K562 (cell line): ENCODE measurements around the gene VEGFA. TPM values are rescaled to one million over a fixed set of nuclear protein-coding genes. Genes with fewer than 3 reads are reported as not detected.

Experiments
- ARID2 ChIP-seq: fragments of 450-650 bp; IDR thresholded peaks from 2 replicates; pipeline ENCODE4 v1.6.1; 2017; ENCODE audit warnings: antibody characterized with exemption, mild to moderate bottlenecking
- ATF1 ChIP-seq, 2 experiments: fragments of 450-650 bp in 1 of 2; IDR thresholded peaks; 2 replicates each; pipeline ENCODE4 v1.6.1; 2016; ENCODE audit warnings: missing compliant biosample characterization in 1 of 2, missing genetic modification characterization in 1 of 2
- BHLHE40 ChIP-seq: IDR thresholded peaks from 2 replicates; pipeline ENCODE4 v1.6.1; 2011; ENCODE audit warnings: low read length, improper control_type of control experiment
- CBX1 ChIP-seq: sonication (generic); IDR thresholded peaks from 2 replicates; pipeline ENCODE4 v1.6.1; 2016; ENCODE audit warnings: antibody characterized with exemption, low read depth, mild to moderate bottlenecking
- ELF4 ChIP-seq: fragments of 450-650 bp; formaldehyde crosslinking; IDR thresholded peaks from 2 replicates; pipeline ENCODE4 v1.4.0; 2022; ENCODE audit warnings: missing genetic modification characterization
- FUS ChIP-seq: fragments of 200-400 bp; formaldehyde crosslinking; optimal IDR thresholded peaks from 2 replicates; pipeline ENCODE3; 2017; ENCODE audit warnings: low read depth, low read length
- LARP7 ChIP-seq: fragments of 450-650 bp; IDR thresholded peaks from 2 replicates; pipeline ENCODE4 v1.6.1; 2016
- NCOA4 ChIP-seq: fragments of 450-650 bp; IDR thresholded peaks from 2 replicates; pipeline ENCODE4 v1.6.1; 2018; ENCODE audit warnings: mild to moderate bottlenecking; ENCODE audit not compliant: partially characterized antibody
- NFE2L1 ChIP-seq: fragments of 450-650 bp; IDR thresholded peaks from 2 replicates; pipeline ENCODE4 v1.6.1; 2016; ENCODE audit warnings: missing genetic modification characterization, low read depth, mild to moderate bottlenecking, missing compliant biosample characterization, moderate library complexity, borderline replicate concordance
- NR3C1 ChIP-seq: sonication (generic); formaldehyde crosslinking; IDR thresholded peaks from 2 replicates; pipeline ENCODE4 v1.8.1; 2022; ENCODE audit warnings: missing genetic modification reagents
- PHF20 ChIP-seq: fragments of 450-650 bp; IDR thresholded peaks from 2 replicates; pipeline ENCODE4 v1.6.1; 2018; ENCODE audit not compliant: partially characterized antibody
- PRPF4 ChIP-seq: fragments of 200-400 bp; formaldehyde crosslinking; IDR thresholded peaks from one replicate; pipeline ENCODE4 v1.6.1; 2017; ENCODE audit warnings: low read length, low read depth, mild to moderate bottlenecking; ENCODE audit not compliant: insufficient read depth, poor library complexity, severe bottlenecking
- RBM25 ChIP-seq: fragments of 200-400 bp; formaldehyde crosslinking; IDR thresholded peaks from 2 replicates; pipeline ENCODE4 v1.6.1; 2018; ENCODE audit warnings: low read length, low read depth, moderate library complexity; ENCODE audit not compliant: severe bottlenecking
- SMARCA5 ChIP-seq: fragments of 450-650 bp; IDR thresholded peaks from 2 replicates; pipeline ENCODE4 v1.6.1; 2016
- SPI1 ChIP-seq: IDR thresholded peaks from 2 replicates; pipeline ENCODE4 v1.6.1; 2011; ENCODE audit warnings: low read depth, low read length, control low read depth, borderline replicate concordance
- THRAP3 ChIP-seq: fragments of 450-650 bp; IDR thresholded peaks from 2 replicates; pipeline ENCODE4 v1.6.1; 2016; ENCODE audit warnings: mild to moderate bottlenecking, inconsistent platforms, borderline replicate concordance
- ZNF23 ChIP-seq: fragments of 250-450 bp; sonication (Bioruptor Pico); IDR thresholded peaks from 2 replicates; pipeline ENCODE4 v1.4.0; 2020; ENCODE audit warnings: mild to moderate bottlenecking
- ZNF384 ChIP-seq: IDR thresholded peaks from 2 replicates; pipeline ENCODE4 v1.6.1; 2012; ENCODE audit warnings: low read depth, low read length, improper control_type of control experiment
- ZNF551 ChIP-seq: fragments of 250-450 bp; sonication (Bioruptor Pico); IDR thresholded peaks from 2 replicates; pipeline ENCODE4 v1.5.0; 2021; ENCODE audit warnings: mild to moderate bottlenecking, moderate library complexity
- polyA plus RNA-seq, 8 experiments: library from polyadenylated mRNA; depleted of rRNA in 4 of 8; stranded (reverse) in 5 of 8; unstranded in 3 of 8; fragments of >200 nt; fragmentation: Nextera tagmentation in 2 of 8; fragmentation: Illumina TruSeq in 1 of 8; extraction: Ambion mirVana in 2 of 8; extraction: Trizol in 1 of 8; gene quantifications; 2 replicates each; pipeline versions ENCODE4 v1.2.1 to v1.2.3, GENCODE V29; 2011 to 2014; ENCODE audit warnings: inconsistent platforms in 1 of 8, missing spikeins in 1 of 8
- total RNA-seq, 7 experiments: library from RNA; depleted of rRNA in 6 of 7; stranded (reverse); fragments of >200 nt in 6 of 7; fragmentation: Illumina TruSeq in 2 of 7; extraction: Trizol in 2 of 7; gene quantifications; 2 replicates each; pipeline versions ENCODE4 v1.2.1 to v1.2.3, GENCODE V29; 2011 to 2021; ENCODE audit warnings: low replicate concordance in 1 of 7
- TF ChIP-seq, protein P1 (sequence below), 3 experiments: fragments of 200-800 bp in 1 of 3; sonication (Bioruptor generic) in 1 of 3; sonication (generic) in 1 of 3; formaldehyde crosslinking in 1 of 3; IDR thresholded peaks; 2 replicates each; pipeline versions ENCODE4 v1.6.1 to v1.8.0; 2016 to 2022; ENCODE audit warnings: mild to moderate bottlenecking in 2 of 3, missing compliant biosample characterization in 2 of 3, missing genetic modification characterization in 2 of 3, missing genetic modification reagents in 1 of 3
- TF ChIP-seq, protein P2 (sequence below): fragments of 250-450 bp; sonication (Bioruptor Pico); IDR thresholded peaks from 2 replicates; pipeline ENCODE4 v1.4.0; 2020; ENCODE audit warnings: borderline replicate concordance
- TF ChIP-seq, protein P3 (sequence below), 2 experiments: fragments of 450-650 bp; IDR thresholded peaks; 2 replicates each; pipeline ENCODE4 v1.6.1; 2016
- TF ChIP-seq, protein P4 (sequence below), 2 experiments: fragments of 450-650 bp in 1 of 2; sonication (generic) in 1 of 2; formaldehyde crosslinking in 1 of 2; IDR thresholded peaks in 1 of 2; conservative IDR thresholded peaks in 1 of 2; 2 replicates each; pipeline versions ENCODE4 v1.6.1 to v1.8.1; 2016 to 2023; ENCODE audit warnings: mild to moderate bottlenecking in 2 of 2, moderate library complexity in 2 of 2, inconsistent platforms in 1 of 2, missing genetic modification reagents in 1 of 2

VEGFA gene
- total and polyA plus RNA-seq, 9 of the 15 experiments (the other 6 are each of a cell fraction or from before 2014, with no cell fraction given), result 14.0 to 271 (median 124) TPM

DNA sequence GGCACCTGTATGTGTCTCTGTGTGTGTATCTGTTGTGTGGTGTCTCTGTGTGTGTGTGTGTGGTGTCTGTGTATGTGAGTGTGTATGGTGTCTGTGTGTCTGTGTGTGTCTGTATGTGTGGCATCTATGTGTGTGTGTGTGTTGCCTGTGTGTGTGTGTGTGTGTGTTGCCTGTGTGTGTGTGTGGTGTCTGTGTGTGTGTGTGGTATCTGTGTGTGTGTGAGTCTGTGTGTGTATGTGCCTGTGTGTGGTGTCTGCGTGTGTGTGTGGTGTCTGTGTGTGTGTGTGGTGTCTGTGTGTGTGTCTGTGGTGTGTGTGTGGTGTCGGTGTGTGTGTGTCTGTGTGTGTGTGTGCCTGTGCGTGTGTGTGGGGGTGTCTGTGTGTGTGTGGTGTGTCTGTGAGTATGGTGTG lies 31.7 kb upstream of the VEGFA start (continued):
- TF ChIP-seq, protein P1, sequence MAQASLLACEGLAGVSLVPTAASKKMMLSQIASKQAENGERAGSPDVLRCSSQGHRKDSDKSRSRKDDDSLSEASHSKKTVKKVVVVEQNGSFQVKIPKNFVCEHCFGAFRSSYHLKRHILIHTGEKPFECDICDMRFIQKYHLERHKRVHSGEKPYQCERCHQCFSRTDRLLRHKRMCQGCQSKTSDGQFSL (CRISPR knock-in tag; IDR thresholded peaks at IDR 0.05), result peak; percentile 91
- TF ChIP-seq, protein P1 (tag; IDR thresholded peaks at IDR 0.05), result peak in 1 of 2 experiments; percentile 62; a peak in 1 of 4 replicates
- no peak for TF ChIP-seq ATF1 (CRISPR knock-in tag; IDR thresholded peaks at IDR 0.05)
- TF ChIP-seq ATF1 (tag; IDR thresholded peaks at IDR 0.05), result no peak
- no peak for TF ChIP-seq NFE2L1
- 0 out of 2 replicates have a peak, but pooled peaks have one; percentile 8 for TF ChIP-seq ARID2
- no peak for TF ChIP-seq FUS
- peak; percentile 84; the same call in 1 of the 2 replicates for TF ChIP-seq LARP7
- no peak for TF ChIP-seq ZNF551 (CRISPR knock-in tag)
- peak; percentile 44 for TF ChIP-seq NCOA4
- peak; percentile 66; the same call in 1 of the 2 replicates for TF ChIP-seq THRAP3
- TF ChIP-seq NR3C1 (CRISPR knock-in tag), result no peak
- no peak for TF ChIP-seq PRPF4
- TF ChIP-seq SPI1, result no peak
- TF ChIP-seq CBX1, result no peak; the same call in 1 of the 2 replicates
- no peak for TF ChIP-seq BHLHE40
- TF ChIP-seq, protein P2, sequence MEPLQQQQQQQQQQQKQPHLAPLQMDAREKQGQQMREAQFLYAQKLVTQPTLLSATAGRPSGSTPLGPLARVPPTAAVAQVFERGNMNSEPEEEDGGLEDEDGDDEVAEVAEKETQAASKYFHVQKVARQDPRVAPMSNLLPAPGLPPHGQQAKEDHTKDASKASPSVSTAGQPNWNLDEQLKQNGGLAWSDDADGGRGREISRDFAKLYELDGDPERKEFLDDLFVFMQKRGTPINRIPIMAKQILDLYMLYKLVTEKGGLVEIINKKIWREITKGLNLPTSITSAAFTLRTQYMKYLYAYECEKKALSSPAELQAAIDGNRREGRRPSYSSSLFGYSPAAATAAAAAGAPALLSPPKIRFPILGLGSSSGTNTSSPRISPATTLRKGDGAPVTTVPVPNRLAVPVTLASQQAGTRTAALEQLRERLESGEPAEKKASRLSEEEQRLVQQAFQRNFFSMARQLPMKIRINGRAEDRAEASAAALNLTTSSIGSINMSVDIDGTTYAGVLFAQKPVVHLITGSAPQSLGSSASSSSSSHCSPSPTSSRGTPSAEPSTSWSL (CRISPR knock-in tag), result no peak
- TF ChIP-seq, protein P3, sequence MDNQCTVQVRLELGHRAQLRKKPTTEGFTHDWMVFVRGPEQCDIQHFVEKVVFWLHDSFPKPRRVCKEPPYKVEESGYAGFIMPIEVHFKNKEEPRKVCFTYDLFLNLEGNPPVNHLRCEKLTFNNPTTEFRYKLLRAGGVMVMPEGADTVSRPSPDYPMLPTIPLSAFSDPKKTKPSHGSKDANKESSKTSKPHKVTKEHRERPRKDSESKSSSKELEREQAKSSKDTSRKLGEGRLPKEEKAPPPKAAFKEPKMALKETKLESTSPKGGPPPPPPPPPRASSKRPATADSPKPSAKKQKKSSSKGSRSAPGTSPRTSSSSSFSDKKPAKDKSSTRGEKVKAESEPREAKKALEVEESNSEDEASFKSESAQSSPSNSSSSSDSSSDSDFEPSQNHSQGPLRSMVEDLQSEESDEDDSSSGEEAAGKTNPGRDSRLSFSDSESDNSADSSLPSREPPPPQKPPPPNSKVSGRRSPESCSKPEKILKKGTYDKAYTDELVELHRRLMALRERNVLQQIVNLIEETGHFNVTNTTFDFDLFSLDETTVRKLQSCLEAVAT (IDR thresholded peaks at IDR 0.05), result peak in 1 of 2 experiments; percentile 59; a peak in 2 of 4 replicates
- TF ChIP-seq RBM25, result no peak
- peak; percentile 81 for TF ChIP-seq PHF20
- TF ChIP-seq SMARCA5, result peak; percentile 24; the same call in 1 of the 2 replicates
- peak; percentile 58; the same call in 1 of the 2 replicates for TF ChIP-seq ELF4 (CRISPR knock-in tag)
- TF ChIP-seq ZNF23, result no peak
- TF ChIP-seq ZNF384, result no peak
- TF ChIP-seq, protein P4, sequence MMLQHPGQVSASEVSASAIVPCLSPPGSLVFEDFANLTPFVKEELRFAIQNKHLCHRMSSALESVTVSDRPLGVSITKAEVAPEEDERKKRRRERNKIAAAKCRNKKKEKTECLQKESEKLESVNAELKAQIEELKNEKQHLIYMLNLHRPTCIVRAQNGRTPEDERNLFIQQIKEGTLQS (IDR thresholded peaks at IDR 0.05), result no peak
- TF ChIP-seq, protein P4 (CRISPR knock-in tag; conservative IDR thresholded peaks at IDR 0.05), result no peak
